ENCODE results near the gene FMO3.

- TF ChIP-seq CTCF (IDR thresholded peaks at IDR 0.05) (no peak), POLR2A (IDR thresholded peaks at IDR 0.05) (no peak)
Observed at GRCh38 chr1:171138980-171139379, 48.3 kb downstream of the FMO3 start.

Data from body of pancreas (tissue), 4 donors.